B cell (primary cell): Measurements from ENCODE around the gene PLS3. TPM values are rescaled to one million over a fixed set of nuclear protein-coding genes. Genes with fewer than 3 reads are reported as not detected.
"Not testable (repeated sequence)": the region's sequence is repeated elsewhere in the genome, so short reads cannot be mapped to it uniquely, and the experiment has no call there.

Experiments
- ATAC-seq: fragments of 200-7000 bp; cut with Tn5 transposase; one replicate; pipeline ENCODE4 v1.10.0; 2021; ENCODE audit warnings: low read depth, mild to moderate bottlenecking, moderate number of reproducible peaks, moderate library complexity
- CTCF ChIA-PET: fragments of 350-600 bp; sonication (Branson Sonifier 250); formaldehyde crosslinking; loops from one replicate; lab custom pipeline; 2021; ENCODE audit warnings: antibody characterized with exemption, inconsistent platforms; lab: Charles Lee
- POLR2A ChIA-PET: fragments of 350-600 bp; sonication (Branson Sonifier 250); formaldehyde crosslinking; loops from one replicate; lab custom pipeline; 2021; ENCODE audit warnings: antibody characterized with exemption; lab: Charles Lee
- DNase-seq: peaks from one replicate; pipeline ENCODE4 v3.0.0; 2013
- H2AFZ ChIP-seq: 2 replicates; pipeline ENCODE4 v1.6.1; 2012; ENCODE audit warnings: mild to moderate bottlenecking, low read depth, low read length; ENCODE audit not compliant: insufficient read depth, poor library complexity, severe bottlenecking
- H3K27ac ChIP-seq, 2 donors: 1 replicate in 1 of 2; 2 replicates in 1 of 2; pipeline ENCODE4 v1.5.1; 2012 to 2013; ENCODE audit warnings: low read length in 2 of 2, mild to moderate bottlenecking in 2 of 2, moderate library complexity in 1 of 2
- H3K27me3 ChIP-seq, 4 experiments: fragments of 200-600 bp in 1 of 4; sonication (generic) in 1 of 4; replicated peaks in 1 of 4; 1 replicate in 2 of 4; 2 replicates in 2 of 4; pipeline versions ENCODE4 v1.6.1 to v1.7.0; 2013 to 2016; ENCODE audit warnings: low read length in 3 of 4, mild to moderate bottlenecking in 2 of 4, mixed read lengths in 1 of 4, moderate library complexity in 1 of 4; ENCODE audit not compliant: insufficient read depth in 4 of 4, control insufficient read depth in 3 of 4; ENCODE audit errors: control extremely low read depth in 1 of 4
- H3K36me3 ChIP-seq, 2 experiments: replicated peaks in 1 of 2; 1 replicate in 1 of 2; 2 replicates in 1 of 2; pipeline versions ENCODE4 v1.6.1 to v1.7.1; 2013; ENCODE audit warnings: low read length in 1 of 2; ENCODE audit not compliant: insufficient read depth in 2 of 2, control insufficient read depth in 1 of 2; ENCODE audit errors: control extremely low read depth in 1 of 2, extremely low read depth in 1 of 2
- H3K4me1 ChIP-seq, 2 donors: fragments of 200-600 bp in 1 of 2; sonication (generic) in 1 of 2; 1 replicate in 1 of 2; 2 replicates in 1 of 2; pipeline versions ENCODE4 v1.5.1 to v1.6.1; 2013 to 2017; ENCODE audit warnings: low read length in 2 of 2; ENCODE audit not compliant: control insufficient read depth in 2 of 2, insufficient read depth in 2 of 2
- H3K4me2 ChIP-seq: replicated peaks from 2 replicates; pipeline ENCODE3; 2012; ENCODE audit warnings: mild to moderate bottlenecking, low read depth, low read length; ENCODE audit not compliant: poor library complexity, severe bottlenecking
- H3K4me3 ChIP-seq, 5 experiments: fragments of 200-600 bp in 1 of 5; sonication (generic) in 1 of 5; 1 replicate in 3 of 5; 2 replicates in 2 of 5; pipeline versions ENCODE4 v1.5.1 to v1.7.0; 2011 to 2016; ENCODE audit warnings: low read length in 4 of 5, mild to moderate bottlenecking in 4 of 5, low read depth in 2 of 5, control low read depth in 1 of 5, moderate library complexity in 1 of 5; ENCODE audit not compliant: insufficient read depth in 1 of 5; ENCODE audit errors: control extremely low read depth in 1 of 5, extremely low read depth in 1 of 5
- H3K79me2 ChIP-seq: fragments of 200-600 bp; sonication (generic); one replicate; pipeline ENCODE4 v1.6.0; 2016; ENCODE audit warnings: low read length; ENCODE audit not compliant: control insufficient read depth, insufficient read depth
- H3K9ac ChIP-seq: fragments of 200-600 bp; sonication (generic); 2 replicates; pipeline ENCODE4 v1.6.1; 2017; ENCODE audit warnings: mild to moderate bottlenecking, low read length, moderate library complexity
- H3K9me3 ChIP-seq, 3 donors: one replicate each; pipeline versions ENCODE4 v1.6.1 to v1.7.1; 2013; ENCODE audit warnings: low read length in 2 of 3; ENCODE audit not compliant: control insufficient read depth in 2 of 3, insufficient read depth in 1 of 3; ENCODE audit errors: control extremely low read depth in 1 of 3
- H4K20me1 ChIP-seq: 2 replicates; pipeline ENCODE4 v1.6.0; 2012; ENCODE audit warnings: mild to moderate bottlenecking, low read length; ENCODE audit not compliant: insufficient read depth, control insufficient read depth, poor library complexity, severe bottlenecking
- H3K27ac Mint-ChIP-seq: one replicate; pipeline ENCODE4 v1.8.0; 2021; ENCODE audit warnings: mixed read lengths
- H3K27me3 Mint-ChIP-seq: one replicate; pipeline ENCODE4 v1.8.0; 2021; ENCODE audit warnings: mixed read lengths
- H3K4me1 Mint-ChIP-seq: one replicate; pipeline ENCODE4 v1.8.0; 2021; ENCODE audit warnings: mixed read lengths
- H3K4me3 Mint-ChIP-seq: one replicate; pipeline ENCODE4 v1.8.0; 2021; ENCODE audit warnings: mixed read lengths
- H3K9me3 Mint-ChIP-seq: one replicate; pipeline ENCODE4 v1.8.0; 2022; ENCODE audit warnings: mixed read lengths; ENCODE audit not compliant: insufficient read depth
- CTCF ChIP-seq: fragments of 200-600 bp; IDR thresholded peaks from one replicate; pipeline ENCODE4 v1.8.0; 2022; ENCODE audit warnings: antibody characterized with exemption, mild to moderate bottlenecking
- EZH2 ChIP-seq: IDR thresholded peaks from 2 replicates; pipeline ENCODE4 v1.6.1; 2012; ENCODE audit warnings: borderline replicate concordance, low read depth, mild to moderate bottlenecking, moderate library complexity, low read length; ENCODE audit not compliant: insufficient read depth, poor library complexity, severe bottlenecking
- WGBS: methylation state at CpG from one replicate; pipeline ENCODE4 v1.1.5; 2013; ENCODE audit warnings: missing lambda C conversion rate; ENCODE audit not compliant: insufficient coverage; 5-methylcytosine and 5-hydroxymethylcytosine counted together
- intact Hi-C: fragments of 100-400 bp; cut with micrococcal nuclease; formaldehyde crosslinking; loops from one replicate; pipeline ENCODE4 v1.10.0; 2022
- polyA plus RNA-seq: library from polyadenylated mRNA; depleted of rRNA; stranded (reverse); fragments of >200 nt; gene quantifications from 2 replicates; pipeline ENCODE4 v1.2.3, GENCODE V29; 2012
- total RNA-seq, 2 donors: library from RNA; stranded (reverse); fragments of 120-200 nt in 1 of 2; gene quantifications; 1 replicate in 1 of 2; 2 replicates in 1 of 2; pipeline versions ENCODE4 v1.2.3 to v1.2.4, GENCODE V29; 2013 to 2022

The PLS3 gene
- total and polyA plus RNA-seq, 2 donors (not counting 1 experiment from before 2014, with no cell fraction given): not detected

- Histone ChIP-seq H3K9ac (no peak overlapping the region), H3K4me2 (no peak overlapping the region), H3K4me3 (no peak overlapping the region), H3K79me2 (no peaks in the 10 kb centered on the region), H3K27ac (no peak overlapping the region), H4K20me1 (no peaks in the 10 kb centered on the region), H3K36me3 (no peaks in the 10 kb centered on the region), H3K9me3 (no peaks in the 10 kb centered on the region), H3K27me3 (no peaks in the 10 kb centered on the region), H3K4me1 (no peaks in the 10 kb centered on the region), H2AFZ (no peak overlapping the region)
- H3K27me3 Mint-ChIP-seq: no peaks in the 10 kb centered on the region
- ChIA-PET POLR2A (no interaction called here), CTCF (interaction anchor here (0.8 to 1.8 kb wide), 5 partner anchors 9 to 314 kb away, joined by 3 to 9 read pairs (median 3); no protein-coding TSS in a partner anchor)
- intact Hi-C loops: no loop called here
- no peaks in the 10 kb centered on the region for H3K4me1 Mint-ChIP-seq
- H3K4me3 Mint-ChIP-seq: no peak overlapping the region
- WGBS: no CpG with 5 or more reads among the region's 5 CpGs
- ATAC-seq (no peak), DNase-seq (peak; percentile 45)
- no peaks in the 10 kb centered on the region for H3K9me3 Mint-ChIP-seq
- no peak overlapping the region for H3K27ac Mint-ChIP-seq
- TF ChIP-seq EZH2 (no peak), CTCF (peak; percentile 89)
Measured at GRCh38 chrX:115642895-115643530, 82.0 kb downstream of the PLS3 start.

- H3K4me1 Mint-ChIP-seq, H3K4me2 ChIP-seq, H3K9ac ChIP-seq, H3K9me3 Mint-ChIP-seq, H3K4me3 Mint-ChIP-seq, H2AFZ ChIP-seq, H3K27ac ChIP-seq, H3K4me1 ChIP-seq, H4K20me1 ChIP-seq, H3K27me3 Mint-ChIP-seq, intact Hi-C loops, POLR2A ChIA-PET, H3K79me2 ChIP-seq, DNase-seq, H3K9me3 ChIP-seq, H3K27ac Mint-ChIP-seq, ATAC-seq, H3K4me3 ChIP-seq, H3K36me3 ChIP-seq, H3K27me3 ChIP-seq: not testable (repeated sequence)
- no CpG with 5 or more reads among the region's 5 CpGs for WGBS
- CTCF ChIA-PET: interaction anchor here (1.3 kb wide), 1 partner anchor 10 kb away, joined by 4 read pairs; no protein-coding TSS in a partner anchor
Measured at GRCh38 chrX:115644397-115644796, 83.4 kb downstream of the PLS3 start.
